Gastrocnemius medialis (tissue), 4 donors: ENCODE data around the gene IFFO2.

ENCODE experiments used
- POLR2A ChIP-seq, 2 donors: fragments of 450-650 bp; IDR thresholded peaks; one replicate each; pipeline ENCODE4 v1.6.1; 2017; ENCODE audit warnings: antibody characterized with exemption in 2 of 2, mild to moderate bottlenecking in 2 of 2, moderate library complexity in 2 of 2
- TF ChIP-seq, protein P1 (sequence below), 5 experiments: fragments of 450-650 bp in 3 of 5; fragments of 200-600 bp in 2 of 5; sonication (generic) in 2 of 5; IDR thresholded peaks in 4 of 5; conservative IDR thresholded peaks in 1 of 5; 1 replicate in 4 of 5; 2 replicates in 1 of 5; pipeline ENCODE4 v1.5.1; 2016 to 2019; ENCODE audit warnings: antibody characterized with exemption in 5 of 5, mild to moderate bottlenecking in 3 of 5, moderate library complexity in 3 of 5

DNA sequence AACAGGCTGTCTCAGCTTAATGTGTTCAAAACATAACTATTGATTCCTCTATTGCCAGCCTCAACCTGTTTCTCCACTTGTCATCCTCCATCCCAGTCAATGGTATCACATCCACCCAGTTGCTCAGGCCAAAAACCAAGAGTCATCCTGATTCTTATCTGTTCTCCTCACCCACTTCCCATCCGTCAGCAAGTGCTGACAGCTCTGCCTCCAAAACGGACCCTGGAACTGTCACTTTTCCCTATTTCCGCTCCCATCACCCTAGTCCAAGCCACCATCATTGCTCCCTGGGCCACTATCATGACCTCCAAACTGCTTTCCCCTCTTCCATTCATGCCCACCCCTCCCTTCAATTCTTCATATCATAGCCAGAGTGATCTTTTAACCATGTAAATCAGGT is 36.2 kb upstream of the IFFO2 start:
- TF ChIP-seq, protein P1, sequence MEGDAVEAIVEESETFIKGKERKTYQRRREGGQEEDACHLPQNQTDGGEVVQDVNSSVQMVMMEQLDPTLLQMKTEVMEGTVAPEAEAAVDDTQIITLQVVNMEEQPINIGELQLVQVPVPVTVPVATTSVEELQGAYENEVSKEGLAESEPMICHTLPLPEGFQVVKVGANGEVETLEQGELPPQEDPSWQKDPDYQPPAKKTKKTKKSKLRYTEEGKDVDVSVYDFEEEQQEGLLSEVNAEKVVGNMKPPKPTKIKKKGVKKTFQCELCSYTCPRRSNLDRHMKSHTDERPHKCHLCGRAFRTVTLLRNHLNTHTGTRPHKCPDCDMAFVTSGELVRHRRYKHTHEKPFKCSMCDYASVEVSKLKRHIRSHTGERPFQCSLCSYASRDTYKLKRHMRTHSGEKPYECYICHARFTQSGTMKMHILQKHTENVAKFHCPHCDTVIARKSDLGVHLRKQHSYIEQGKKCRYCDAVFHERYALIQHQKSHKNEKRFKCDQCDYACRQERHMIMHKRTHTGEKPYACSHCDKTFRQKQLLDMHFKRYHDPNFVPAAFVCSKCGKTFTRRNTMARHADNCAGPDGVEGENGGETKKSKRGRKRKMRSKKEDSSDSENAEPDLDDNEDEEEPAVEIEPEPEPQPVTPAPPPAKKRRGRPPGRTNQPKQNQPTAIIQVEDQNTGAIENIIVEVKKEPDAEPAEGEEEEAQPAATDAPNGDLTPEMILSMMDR (IDR thresholded peaks at IDR 0.05 in 4 of 5, conservative IDR thresholded peaks at IDR 0.05 in 1 of 5): no peak
- no peak for TF ChIP-seq POLR2A (IDR thresholded peaks at IDR 0.05)
